AG04449 (cell line): ENCODE results near the gene CC2D1A.

Experiments used
- CTCF ChIA-PET: fragments of 350-600 bp; formaldehyde crosslinking; extraction: SDS; loops from one replicate; lab custom pipeline; 2021; ENCODE audit warnings: antibody characterized with exemption; lab: Yijun Ruan, JAX
- POLR2A ChIA-PET: fragments of 400-600, 350-600 bp; formaldehyde crosslinking; extraction: SDS; loops from one replicate; lab custom pipeline; 2020; ENCODE audit warnings: antibody characterized with exemption, inconsistent platforms; lab: Yijun Ruan, JAX
- DNase-seq: peaks from one replicate; pipeline ENCODE4 v3.0.0-alpha.2; 2010; ENCODE audit warnings: low read depth, low spot score
- H3K4me3 ChIP-seq: 2 replicates; pipeline ENCODE4 v1.5.1; 2011; ENCODE audit warnings: low read depth, mild to moderate bottlenecking, control low read depth, low read length
- CTCF ChIP-seq: IDR thresholded peaks from one replicate; pipeline ENCODE4 v1.5.1; 2011; ENCODE audit warnings: mild to moderate bottlenecking, moderate library complexity, low read length, control low read depth, inconsistent platforms; ENCODE audit not compliant: insufficient read depth; ENCODE audit errors: missing control alignments

The CC2D1A gene

GRCh38 chr19:13866463-13867046, 39.4 kb upstream of the CC2D1A start:
- TF ChIP-seq CTCF = no peak
- ChIA-PET POLR2A (interaction anchor here (0.8 to 9.0 kb wide), 2 partner anchors 29 to 72 kb away, joined by 3 to 149 read pairs; partner anchors contain the start of gene ZSWIM4), CTCF (interaction anchor here (1.0 to 3.4 kb wide), 2 partner anchors 30 to 81 kb away, joined by 4 to 13 read pairs; no protein-coding TSS in a partner anchor)
- no peak for DNase-seq
- peak overlapping the region; percentile 61 for H3K4me3 ChIP-seq

GRCh38 chr19:13868663-13869062, 37.3 kb upstream of the CC2D1A start:
- no peak for TF ChIP-seq CTCF
- POLR2A ChIA-PET = interaction anchor here (0.6 kb wide), 1 partner anchor 67 kb away, joined by 3 read pairs; no protein-coding TSS in a partner anchor
- no peak for DNase-seq
- CTCF ChIA-PET = interaction anchor here (1.1 to 3.4 kb wide), 6 partner anchors 10 to 207 kb away, joined by 3 to 13 read pairs (median 6); no protein-coding TSS in a partner anchor
- no peak overlapping the region for H3K4me3 ChIP-seq

- no peak overlapping the region for H3K4me3 ChIP-seq
- DNase-seq = no peak
- CTCF ChIA-PET = interaction anchor here (0.7 to 2.6 kb wide), 4 partner anchors 10 to 206 kb away, joined by 3 to 8 read pairs (median 5); no protein-coding TSS in a partner anchor
- no peak for TF ChIP-seq CTCF
- POLR2A ChIA-PET = interaction anchor here (0.8 kb wide), 1 partner anchor 30 kb away, joined by 3 read pairs; no protein-coding TSS in a partner anchor
Measured at GRCh38 chr19:13869281-13869680, 36.7 kb upstream of the CC2D1A start.

- POLR2A ChIA-PET = interaction anchor here (0.7 kb wide), 1 partner anchor 17 kb away, joined by 3 read pairs; no protein-coding TSS in a partner anchor
Measured at GRCh38 chr19:13870873-13871272, 35.1 kb upstream of the CC2D1A start.

GRCh38 chr19:13872339-13872694, 33.7 kb upstream of the CC2D1A start:
- H3K4me3 ChIP-seq = no peak overlapping the region
- no peak for TF ChIP-seq CTCF
- ChIA-PET POLR2A (interaction anchor here (0.7 kb wide), 2 partner anchors 68 to 75 kb away, joined by 3 read pairs; no protein-coding TSS in a partner anchor), CTCF (interaction anchor here (0.7 to 5.7 kb wide), 10 partner anchors 8 to 242 kb away, joined by 3 to 29 read pairs (median 4); partner anchors contain the start of gene IL27RA)
- no peak for DNase-seq

More at GRCh38 chr19:13870873-13871272, 35.1 kb upstream of the CC2D1A start:
- DNase-seq = no peak
- no peak overlapping the region for H3K4me3 ChIP-seq
- TF ChIP-seq CTCF = no peak
- CTCF ChIA-PET = interaction anchor here (0.8 to 5.7 kb wide), 8 partner anchors 8 to 266 kb away, joined by 4 to 29 read pairs (median 5); partner anchors contain the start of gene ASF1B

- TF ChIP-seq CTCF = no peak
- no peak for DNase-seq
- ChIA-PET CTCF (interaction anchor here (0.8 to 5.7 kb wide), 11 partner anchors 8 to 476 kb away, joined by 3 to 29 read pairs (median 4); partner anchors contain the start of gene IL27RA), POLR2A (no interaction called here)
- H3K4me3 ChIP-seq = peak overlapping the region; percentile 18; the same call in 1 of the 2 replicates
Measured at GRCh38 chr19:13872695-13873389, 33.2 kb upstream of the CC2D1A start.
